ENCODE results near the gene MDFI.

Gene MDFI

GRCh38 chr6:41638002-41638934, at the start of gene MDFI:
Gene MDFI (plus strand): TSS chr6:41638468. CDS start chr6:41638750, 282 bp downstream.
- no peak for DNase-seq

- no peak for DNase-seq
Measured at GRCh38 chr6:41589223-41589622, 49.0 kb upstream of the MDFI start.

GRCh38 chr6:41589636-41590622, 48.3 kb upstream of the MDFI start:
- DNase-seq, result no peak

GRCh38 chr6:41591122-41591521, 47.1 kb upstream of the MDFI start:
- no peak for DNase-seq

- peak; percentile 62 for DNase-seq
Measured at GRCh38 chr6:41591859-41592502, 46.3 kb upstream of the MDFI start.

GRCh38 chr6:41593406-41593805, 44.9 kb upstream of the MDFI start:
- DNase-seq, result no peak

- DNase-seq, result no peak
Measured at GRCh38 chr6:41593839-41594238, 44.4 kb upstream of the MDFI start.

- DNase-seq, result no peak
Measured at GRCh38 chr6:41594326-41594725, 43.9 kb upstream of the MDFI start.

GRCh38 chr6:41594766-41595165, 43.5 kb upstream of the MDFI start:
- DNase-seq, result no peak

GRCh38 chr6:41595166-41595565, 43.1 kb upstream of the MDFI start:
- DNase-seq, result no peak

GRCh38 chr6:41596096-41596685, 42.1 kb upstream of the MDFI start:
- DNase-seq, result no peak

- DNase-seq, result no peak
Measured at GRCh38 chr6:41596807-41597206, 41.5 kb upstream of the MDFI start.

GRCh38 chr6:41597246-41598000, 40.8 kb upstream of the MDFI start:
- no peak for DNase-seq

GRCh38 chr6:41598670-41599014, 39.6 kb upstream of the MDFI start:
- no peak for DNase-seq

- no peak for DNase-seq
Measured at GRCh38 chr6:41599015-41599851, 39.0 kb upstream of the MDFI start.

- DNase-seq, result no peak
Measured at GRCh38 chr6:41599852-41600445, 38.3 kb upstream of the MDFI start.

GRCh38 chr6:41600499-41601247, 37.6 kb upstream of the MDFI start:
- no peak for DNase-seq

GRCh38 chr6:41601248-41601549, 37.1 kb upstream of the MDFI start:
- no peak for DNase-seq

GRCh38 chr6:41602422-41602743, 35.9 kb upstream of the MDFI start:
- no peak for DNase-seq

All from stimulated activated naive CD4-positive, alpha-beta T cell treated with Interleukin-2 at 50 U/mL for 16 hours (primary cell).